ENCODE results near the gene REPS1.
"Not testable (repeated sequence)": the region's sequence is repeated elsewhere in the genome, so short reads cannot be mapped to it uniquely, and the experiment has no call there.

The REPS1 gene, protein sequence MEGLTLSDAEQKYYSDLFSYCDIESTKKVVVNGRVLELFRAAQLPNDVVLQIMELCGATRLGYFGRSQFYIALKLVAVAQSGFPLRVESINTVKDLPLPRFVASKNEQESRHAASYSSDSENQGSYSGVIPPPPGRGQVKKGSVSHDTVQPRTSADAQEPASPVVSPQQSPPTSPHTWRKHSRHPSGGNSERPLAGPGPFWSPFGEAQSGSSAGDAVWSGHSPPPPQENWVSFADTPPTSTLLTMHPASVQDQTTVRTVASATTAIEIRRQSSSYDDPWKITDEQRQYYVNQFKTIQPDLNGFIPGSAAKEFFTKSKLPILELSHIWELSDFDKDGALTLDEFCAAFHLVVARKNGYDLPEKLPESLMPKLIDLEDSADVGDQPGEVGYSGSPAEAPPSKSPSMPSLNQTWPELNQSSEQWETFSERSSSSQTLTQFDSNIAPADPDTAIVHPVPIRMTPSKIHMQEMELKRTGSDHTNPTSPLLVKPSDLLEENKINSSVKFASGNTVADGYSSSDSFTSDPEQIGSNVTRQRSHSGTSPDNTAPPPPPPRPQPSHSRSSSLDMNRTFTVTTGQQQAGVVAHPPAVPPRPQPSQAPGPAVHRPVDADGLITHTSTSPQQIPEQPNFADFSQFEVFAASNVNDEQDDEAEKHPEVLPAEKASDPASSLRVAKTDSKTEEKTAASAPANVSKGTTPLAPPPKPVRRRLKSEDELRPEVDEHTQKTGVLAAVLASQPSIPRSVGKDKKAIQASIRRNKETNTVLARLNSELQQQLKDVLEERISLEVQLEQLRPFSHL
- total RNA-seq: 89.8 to 104 reads per million in 2 donors

DNA sequence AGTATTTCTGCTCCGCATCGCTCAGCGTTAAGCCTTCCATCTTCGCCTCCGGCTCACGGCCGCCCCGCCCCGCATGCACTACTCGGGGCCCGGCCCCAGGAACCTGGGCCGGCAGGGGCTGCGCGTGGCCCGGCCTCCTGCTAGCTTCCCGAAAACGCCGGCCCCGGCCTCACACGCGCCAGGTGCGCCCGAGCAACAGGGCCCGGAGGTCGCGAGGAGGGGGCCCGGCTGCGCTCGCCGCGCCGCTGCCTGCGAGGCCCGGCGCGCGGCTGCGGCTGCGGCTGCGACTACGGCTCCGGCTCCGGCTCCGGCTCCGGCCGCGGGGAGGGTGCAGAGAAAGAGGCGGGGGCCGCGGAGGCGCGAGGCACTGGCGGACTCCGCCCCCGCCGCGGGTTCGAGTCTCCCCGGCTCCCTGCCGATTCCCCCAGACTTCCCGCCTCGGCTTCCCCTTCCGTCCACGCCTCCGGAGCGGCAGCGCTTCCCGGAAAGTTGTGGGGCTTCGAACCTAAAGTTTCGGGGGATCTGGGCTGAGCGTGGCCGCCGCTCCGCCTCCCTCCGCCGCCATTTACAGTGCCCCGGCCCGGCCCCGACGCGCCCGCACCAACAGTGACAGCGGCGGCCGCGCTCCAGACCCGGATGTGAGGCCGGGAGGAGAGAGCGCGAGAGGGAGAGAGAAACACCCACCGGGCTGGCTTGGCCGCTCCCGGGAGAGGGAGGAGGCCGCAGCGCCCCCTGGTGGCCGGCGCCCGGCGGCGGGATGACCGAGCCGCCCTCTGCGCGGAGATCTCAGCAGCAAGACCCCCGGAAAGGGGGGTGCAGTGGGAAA lies at the start of gene REPS1:
Gene REPS1 (minus strand): TSS at position 611 of the 826 bp plus-strand sequence. CDS start 571 bp downstream, at position 40.
- peak; percentile 92 for DNase-seq

DNA sequence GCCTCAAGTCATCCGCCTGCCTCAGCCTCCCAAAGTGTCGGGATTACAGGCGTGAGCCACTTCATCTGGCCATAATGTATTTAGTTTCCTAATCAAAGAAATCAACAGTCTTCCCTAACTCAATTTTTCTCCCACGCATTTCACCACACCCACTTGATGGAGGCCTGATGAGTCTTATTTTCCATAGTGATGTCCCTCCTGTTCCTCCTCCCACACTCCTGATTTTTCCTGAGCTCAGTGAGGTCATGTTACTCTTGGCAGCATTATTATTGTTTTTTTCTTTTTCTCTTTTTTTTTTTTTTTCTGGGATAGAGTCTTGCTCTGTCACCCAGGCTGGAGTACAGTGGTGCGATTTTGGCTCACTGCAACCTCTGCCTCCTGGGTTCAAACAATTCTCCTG lies 49.4 kb upstream of the REPS1 start:
- no peak for DNase-seq

DNA sequence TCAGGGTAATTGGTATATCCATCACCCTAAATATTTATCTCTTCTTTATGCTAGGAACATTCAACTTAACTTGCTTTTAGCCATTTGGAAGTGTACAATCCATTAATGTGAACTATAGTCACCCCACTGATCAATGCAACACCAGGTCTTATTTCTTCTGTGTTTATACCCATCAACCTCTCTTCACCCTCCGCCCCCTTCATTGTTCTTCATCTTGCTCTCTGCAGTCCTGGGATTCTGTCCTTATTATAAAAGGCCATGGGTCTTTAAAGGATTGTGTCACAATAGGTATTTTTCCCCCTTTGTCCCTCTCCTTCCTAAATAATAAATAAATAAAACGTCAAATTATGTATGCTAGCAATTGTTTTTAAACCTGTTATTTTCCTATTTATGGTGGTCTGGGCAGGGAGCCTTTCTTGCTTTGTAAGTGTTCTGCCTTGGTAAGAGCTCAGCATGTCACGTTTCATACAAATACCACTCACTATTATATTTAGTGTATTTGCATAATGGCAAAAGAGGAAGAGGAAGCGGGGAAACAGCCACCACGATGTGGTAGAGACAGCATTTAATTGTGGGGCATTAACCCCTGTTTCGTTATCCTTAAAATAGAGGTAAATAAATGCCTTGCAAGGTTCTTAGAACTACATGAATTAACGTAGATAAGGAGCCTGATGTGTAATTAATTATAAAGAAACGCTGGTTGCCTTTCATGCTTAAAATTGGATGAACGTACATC lies 42.3 kb upstream of the REPS1 start:
- DNase-seq: no peak

DNA sequence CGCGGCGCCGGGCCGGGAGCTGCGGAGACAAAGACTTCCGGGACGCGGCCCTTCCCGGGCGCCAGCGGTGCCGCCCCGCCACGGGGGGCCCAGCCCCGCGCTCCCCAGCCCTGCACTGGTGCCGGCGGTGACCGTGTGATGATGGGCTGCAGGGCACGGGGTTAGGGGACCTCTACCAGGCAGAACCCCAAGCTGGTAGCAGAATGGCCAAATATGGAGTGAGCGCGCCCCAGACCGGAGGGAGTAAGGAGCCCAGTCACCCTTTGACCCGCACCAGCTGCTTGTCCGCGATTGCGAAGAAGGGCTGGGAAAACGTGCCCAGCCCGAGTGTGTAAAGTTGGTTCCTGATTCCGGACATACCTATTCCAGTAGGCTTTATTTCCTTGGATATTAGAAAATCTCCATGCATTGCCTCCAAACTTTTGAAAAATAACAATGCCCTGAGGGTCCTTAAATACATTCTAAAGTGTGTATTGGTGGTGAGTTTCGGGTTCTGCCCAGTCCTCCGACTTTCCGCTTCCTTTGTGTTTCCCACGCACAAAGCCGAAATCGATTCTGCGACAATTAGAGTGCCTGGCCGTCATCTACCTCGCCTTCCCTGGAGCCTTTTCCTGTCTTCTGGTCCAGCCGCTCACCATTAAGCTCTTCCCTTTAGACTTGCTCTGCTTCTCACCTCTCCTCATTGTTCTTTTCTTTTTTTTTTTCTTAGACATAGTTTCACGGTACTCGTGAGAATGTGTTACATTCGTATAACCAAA lies 41.6 kb upstream of the REPS1 start:
- DNase-seq: no peak

DNA sequence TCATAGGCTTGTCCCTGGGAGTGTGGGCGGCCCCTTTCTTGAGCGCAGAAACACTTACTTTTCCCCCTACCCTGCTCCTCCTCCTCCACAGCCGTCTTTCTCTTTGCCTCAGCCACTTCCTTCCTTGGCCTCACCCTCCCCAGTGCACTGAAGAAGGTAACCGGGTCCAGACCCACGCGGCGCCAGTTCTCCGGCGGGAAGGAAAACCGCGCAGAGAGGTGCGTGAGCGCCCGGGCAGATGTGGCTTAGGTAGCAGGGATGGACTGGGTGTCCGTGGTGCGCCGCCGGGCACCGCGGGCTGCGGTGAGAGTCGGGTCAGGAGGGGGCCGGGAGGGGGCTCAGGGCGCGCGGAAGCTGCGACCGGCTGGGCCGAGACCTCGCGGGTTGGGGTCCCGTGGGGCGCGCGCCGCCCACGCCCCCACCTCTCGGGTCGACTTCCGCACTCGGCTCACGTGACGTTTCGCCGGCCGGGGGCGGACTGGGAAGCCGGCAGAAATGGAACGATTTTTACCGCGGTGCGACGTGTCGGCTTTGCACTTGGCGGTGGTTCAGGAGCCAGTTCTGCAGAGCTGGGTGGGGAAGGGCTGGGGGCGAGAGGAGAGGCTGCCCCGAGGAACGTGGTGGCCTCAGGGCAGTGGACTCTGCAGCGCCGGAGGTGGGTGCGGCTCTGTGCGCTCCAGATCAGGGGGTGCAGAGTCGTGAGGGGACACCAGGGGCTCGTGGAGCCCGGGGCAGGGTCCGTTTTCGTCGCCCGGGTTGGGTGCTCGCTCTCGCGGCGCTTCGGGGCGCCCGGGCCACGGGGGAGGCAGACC lies 40.8 kb upstream of the REPS1 start, which contains the start of gene ABRACL:
Gene ABRACL (plus strand): TSS at position 88 of the 812 bp plus-strand sequence. CDS start 5,416 bp downstream, outside the sequence.
- peak; percentile 64 for DNase-seq

DNA sequence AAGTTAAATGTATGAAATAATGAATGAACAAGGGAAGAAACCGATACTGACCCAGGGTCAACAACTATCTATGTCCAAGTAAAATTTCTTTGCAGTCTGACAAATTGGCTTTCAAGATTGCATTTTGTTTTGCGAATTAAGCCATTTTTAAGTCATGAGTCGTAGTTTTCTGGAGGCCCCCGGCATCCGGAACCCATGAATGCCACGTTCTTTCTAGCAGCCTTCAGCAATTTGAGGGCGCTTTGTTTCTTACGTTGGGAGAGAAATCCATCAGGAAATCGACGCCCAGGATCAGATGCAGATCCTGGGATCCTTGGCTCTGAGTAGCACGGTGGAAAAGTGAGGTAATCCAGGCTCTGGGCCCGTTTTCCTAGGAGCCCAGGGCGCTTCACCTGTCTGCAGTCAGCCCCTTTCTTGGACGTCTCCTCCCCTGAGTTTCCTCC lies 40.2 kb upstream of the REPS1 start:
- no peak for DNase-seq

DNA sequence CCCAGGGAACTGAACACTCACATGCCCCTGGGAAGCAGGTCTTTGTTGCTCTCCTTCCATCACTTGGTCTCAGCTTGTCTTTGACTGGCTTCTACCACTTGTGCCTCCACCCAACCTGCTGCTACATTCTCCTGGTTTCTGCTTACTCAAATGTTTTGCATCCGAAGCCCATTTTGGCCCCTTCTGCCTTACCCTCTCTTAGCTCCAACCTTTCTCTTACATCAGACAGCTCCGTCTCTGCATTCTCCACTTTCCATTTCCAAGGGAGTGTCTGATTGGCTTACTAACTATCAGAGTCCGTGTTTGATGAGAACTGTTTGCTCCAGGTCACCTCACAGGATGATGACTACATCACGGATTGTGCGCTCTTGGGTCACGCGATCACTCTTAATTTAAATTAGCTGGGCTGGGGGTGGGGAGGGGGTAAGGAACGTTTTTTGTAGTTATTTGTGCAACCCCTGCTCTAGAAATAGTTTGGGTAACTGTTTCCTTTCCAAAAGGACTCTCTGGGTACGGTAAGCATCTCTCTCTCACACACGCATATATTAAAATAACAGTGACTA lies 39.6 kb upstream of the REPS1 start:
- DNase-seq: no peak

DNA sequence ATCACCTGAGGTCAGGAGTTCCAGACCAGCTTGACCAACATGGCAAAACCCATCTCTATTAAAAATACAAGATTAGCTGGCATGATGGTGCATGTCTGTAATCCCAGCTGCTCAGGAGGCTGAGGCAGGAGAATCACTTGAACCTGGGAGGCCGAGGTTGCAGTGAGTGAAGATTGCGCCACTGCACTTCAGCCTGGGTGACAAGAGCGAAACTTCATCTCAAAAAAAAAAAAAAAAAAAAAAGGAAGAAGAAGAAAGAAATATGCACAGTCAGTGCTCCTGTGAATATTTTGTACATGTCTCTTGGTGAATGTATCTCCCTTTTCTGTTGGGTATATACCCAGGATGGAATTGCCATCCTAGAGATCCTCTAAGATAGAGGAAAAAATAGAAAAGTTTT lies 37.4 kb upstream of the REPS1 start:
- DNase-seq: not testable (repeated sequence)

DNA sequence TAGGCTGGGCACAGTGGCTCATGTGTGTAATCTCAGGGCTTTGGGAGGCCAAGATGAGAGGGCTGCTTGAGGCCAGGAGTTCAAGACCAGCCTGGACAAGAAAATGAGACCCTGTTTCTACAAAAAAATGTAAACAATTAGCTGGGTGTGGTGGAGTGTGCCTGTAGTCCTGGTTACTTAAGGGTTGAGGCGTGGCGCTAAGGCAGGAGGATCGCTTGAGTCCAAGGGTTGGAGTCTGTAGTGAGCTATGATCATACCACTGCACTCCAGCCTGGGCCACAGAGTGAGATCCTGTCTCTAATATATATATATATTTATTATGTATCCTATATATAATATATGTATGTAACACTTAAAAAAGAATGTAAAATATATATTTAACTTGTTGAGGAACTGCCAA lies 32.6 kb upstream of the REPS1 start:
- no peak for DNase-seq

DNA sequence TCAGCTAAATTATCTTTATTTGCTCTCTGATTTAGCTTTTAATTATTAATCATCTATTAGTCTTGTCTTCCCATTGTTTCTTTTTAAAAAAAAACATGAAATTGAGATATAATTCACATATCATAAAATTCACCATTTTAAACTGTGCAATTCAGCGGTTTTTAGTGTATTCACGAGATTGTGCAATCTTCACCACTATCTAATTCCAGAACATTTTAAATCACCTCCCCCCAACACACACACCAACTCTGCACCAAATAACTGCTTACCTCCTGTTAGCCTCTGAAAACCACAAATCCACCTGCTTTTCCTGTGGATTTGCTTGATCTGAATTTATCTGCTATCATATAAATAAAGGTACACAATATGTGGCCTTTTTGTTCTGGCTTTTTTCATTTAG lies 31.7 kb upstream of the REPS1 start:
- DNase-seq: no peak

DNA sequence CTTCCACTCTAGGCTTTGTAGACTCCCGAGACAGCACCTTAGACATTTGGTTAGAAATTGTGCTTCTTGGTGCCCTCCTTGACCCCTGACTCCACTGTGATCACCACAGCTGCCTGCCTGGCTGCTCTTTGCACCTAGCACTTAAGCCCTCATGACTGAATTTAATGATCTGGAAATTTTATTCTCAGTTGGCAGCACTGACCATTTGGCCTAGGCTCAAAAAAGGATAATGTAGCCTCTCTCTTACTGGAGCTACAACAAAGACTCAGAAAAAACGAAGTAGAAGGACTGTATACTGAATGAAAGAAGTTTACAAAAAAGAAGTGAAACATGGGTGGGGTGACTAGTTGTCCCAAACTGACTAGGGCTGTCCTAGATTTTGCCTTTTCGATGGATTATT lies 29.2 kb upstream of the REPS1 start:
- DNase-seq: no peak

DNA sequence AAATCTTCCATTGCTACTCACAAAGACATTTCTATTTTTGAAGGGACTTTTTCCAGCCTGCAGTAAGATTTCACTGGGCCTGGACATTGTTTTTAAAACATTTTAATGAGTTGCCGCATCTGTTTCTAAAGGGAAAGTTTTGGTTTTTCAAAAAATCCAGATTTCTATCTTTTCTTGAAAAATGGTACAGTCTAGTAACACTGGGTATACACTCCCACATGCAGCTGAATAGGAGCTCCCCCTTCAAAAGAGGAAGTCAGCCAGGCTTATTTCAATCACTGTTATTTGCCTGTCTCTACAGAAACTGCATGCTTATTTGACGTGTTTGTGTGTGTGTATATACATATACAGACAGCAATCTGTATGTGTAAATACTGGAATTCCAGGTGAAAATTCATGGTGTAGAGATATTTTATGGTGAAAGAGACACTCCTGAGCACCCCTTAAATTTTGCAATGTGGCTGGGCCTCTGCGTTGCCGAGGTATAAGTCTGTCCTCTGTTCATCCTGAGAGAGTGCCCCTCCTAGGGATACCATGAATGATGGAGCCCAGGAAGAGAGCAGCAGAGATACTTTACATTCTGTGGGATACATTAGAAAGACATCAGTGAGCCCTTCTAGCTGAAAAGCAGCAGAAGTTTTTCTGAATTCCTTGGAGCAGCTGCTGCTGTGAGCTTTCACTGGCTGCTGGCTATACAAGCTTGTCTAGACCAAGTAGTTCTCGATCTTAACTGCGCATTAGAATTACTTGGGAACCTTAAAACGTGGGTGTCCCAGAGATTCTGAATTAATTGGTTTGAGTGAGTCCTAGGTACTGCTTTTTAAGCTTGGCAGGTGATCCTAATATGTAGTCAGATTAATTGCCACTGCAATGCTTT lies 28.5 kb upstream of the REPS1 start:
- DNase-seq: no peak

DNA sequence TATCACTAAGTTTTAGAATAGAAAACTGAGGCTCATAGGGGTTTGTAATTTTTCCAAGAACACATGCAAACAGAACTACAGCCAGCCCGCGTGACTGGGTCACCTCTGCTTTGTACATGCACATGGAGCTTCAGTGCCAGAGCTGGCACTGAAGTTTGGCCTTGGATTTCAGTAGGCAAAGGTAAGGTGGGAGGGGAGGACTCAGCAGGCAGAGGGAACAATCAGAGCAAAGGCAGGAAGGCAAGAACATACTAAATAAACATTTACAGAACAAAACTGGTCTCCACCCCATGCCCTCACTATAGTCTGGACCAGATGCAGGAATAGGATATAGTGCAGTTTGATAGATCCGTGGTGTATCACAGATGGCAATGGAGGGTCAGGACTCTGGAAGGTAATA lies 26.9 kb upstream of the REPS1 start:
- no peak for DNase-seq

DNA sequence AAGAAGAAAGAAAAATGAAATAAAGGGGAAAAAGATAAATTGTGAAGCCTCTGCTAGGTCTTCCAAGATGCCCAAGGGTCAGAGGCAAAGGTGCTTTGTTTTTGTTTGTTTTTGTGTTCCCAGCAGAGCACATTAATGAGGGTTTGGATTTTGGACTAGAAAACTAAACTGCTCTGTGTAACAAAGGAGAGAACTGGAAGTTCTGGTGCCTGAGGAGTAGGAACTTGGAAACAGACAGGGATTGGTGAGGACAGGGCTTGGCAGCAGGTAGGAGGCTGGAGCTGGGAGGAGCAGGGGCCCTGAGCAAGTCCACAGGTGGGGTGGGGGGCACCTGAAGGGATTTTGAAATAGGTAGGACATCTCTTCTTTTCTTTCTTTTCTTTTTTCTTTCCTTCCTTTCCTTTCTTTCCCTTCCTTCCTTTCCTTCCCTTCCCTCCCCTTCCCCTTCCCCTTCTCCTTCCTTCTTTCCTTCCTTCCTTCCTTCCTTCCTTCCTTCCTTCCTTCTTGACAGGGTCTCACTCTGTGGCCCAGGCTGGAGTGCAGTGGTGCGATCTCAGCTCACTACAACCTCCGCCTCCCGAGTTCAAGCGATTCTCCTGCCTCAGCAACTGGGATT lies 25.2 kb upstream of the REPS1 start:
- DNase-seq: no peak

DNA sequence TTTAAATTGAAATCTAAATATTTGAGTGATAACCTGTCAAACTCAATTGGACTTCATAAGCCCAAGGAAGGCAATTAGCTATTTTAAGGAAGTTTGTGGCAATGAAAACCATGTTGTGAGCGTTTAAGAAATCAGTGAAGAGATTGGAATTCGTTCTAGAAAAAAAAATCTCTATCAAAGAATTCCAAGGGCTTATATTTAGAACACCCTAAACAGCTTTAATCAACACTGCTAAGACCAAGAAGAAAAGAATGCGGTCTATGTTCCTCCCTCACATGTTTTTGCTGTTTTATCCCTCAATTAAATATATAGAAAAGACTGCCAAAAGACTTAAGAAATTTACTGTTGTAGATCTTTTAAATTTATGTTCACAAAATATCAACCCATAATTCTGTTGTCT lies 23.9 kb upstream of the REPS1 start:
- no peak for DNase-seq

DNA sequence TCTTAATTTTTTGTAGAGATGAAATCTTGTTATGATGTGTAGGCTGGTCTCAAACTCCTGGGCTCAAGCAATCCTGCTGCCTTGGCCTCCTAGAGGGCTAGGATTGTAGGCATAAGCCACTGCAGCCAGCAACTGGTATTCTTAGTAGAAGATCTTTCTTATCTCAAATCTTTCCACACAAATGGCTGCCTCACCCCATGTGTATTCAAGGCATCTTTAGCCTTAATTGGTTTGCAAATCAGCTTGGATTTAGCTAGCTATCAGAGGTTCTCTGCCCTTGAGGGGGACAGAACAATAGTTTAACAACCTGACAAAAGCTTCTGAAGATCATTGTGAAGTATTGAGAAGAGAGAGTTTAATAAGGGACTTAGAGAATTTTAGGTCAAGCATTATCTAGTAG lies 22.6 kb upstream of the REPS1 start:
- no peak for DNase-seq

DNA sequence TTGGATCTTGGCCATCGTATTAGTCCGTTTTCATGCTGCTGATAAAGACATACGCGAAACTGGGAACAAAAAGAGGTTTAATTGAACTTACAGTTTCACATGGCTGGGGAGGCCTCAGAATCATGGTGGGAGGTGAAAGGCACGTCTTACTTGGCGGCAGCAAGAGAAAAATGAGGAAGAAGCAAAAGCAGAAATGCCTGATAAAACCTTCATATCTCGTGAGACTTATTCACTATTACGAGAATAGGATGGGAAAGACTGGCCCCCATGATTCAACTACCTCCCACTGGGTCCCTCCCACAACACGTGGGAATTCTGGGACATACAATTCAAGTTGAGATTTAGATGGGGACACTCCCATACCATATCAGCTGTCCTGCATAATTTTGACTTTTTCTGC lies 20.1 kb upstream of the REPS1 start:
- no peak for DNase-seq

DNA sequence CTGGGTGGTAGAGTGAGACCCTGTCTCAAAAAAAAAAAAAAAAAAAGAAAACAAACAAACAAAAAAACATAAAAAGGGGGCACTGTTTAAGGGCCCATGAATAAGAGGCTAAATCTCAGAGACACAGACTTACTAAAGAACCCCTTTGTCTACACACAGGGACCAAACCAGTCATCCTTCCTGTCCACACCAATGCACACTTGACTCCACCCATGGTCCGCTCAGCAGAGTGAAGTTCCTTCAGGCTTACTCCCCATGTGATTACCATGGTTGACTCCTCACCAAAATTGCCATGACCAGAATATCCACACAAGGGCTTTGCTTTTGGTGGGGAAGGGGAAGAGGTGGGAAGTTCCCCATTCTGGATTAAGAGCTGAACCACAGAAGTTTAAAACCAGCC lies 19.4 kb upstream of the REPS1 start:
- no peak for DNase-seq

DNA sequence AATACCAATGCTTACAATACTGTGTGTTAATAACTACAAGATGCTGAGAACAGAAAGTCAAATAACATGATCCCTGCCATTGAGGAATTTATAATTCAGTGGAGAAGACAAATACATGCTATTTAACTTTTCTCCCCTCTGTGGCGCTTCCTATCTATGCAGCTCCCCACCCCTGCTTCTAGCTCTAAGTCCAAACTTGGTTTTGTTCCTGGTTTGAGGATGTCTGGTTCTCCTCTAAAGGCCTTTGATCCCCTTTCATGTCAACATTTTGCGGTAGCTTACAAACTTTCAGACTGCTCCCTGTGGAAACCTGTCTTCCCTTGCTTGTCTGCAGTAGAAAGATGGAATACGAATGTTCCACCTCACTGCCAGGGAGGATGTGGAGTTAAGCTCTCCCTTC lies 18.4 kb upstream of the REPS1 start:
- DNase-seq: no peak
